K562 (cell line): Measurements from ENCODE around the gene UTS2R. TPM values are rescaled to one million over a fixed set of nuclear protein-coding genes. Genes with fewer than 3 reads are reported as not detected.
A peak's percentile ranks its signal among the peaks of the same experiment; 100 is the strongest.

Experiments
- ATF3 ChIP-seq, 2 experiments: fragments of 450-650 bp in 1 of 2; sonication (generic) in 1 of 2; formaldehyde crosslinking in 1 of 2; IDR thresholded peaks in 1 of 2; conservative IDR thresholded peaks in 1 of 2; 2 replicates each; pipeline versions ENCODE4 v1.6.1 to v1.8.1; 2016 to 2023; ENCODE audit warnings: mild to moderate bottlenecking in 2 of 2, moderate library complexity in 2 of 2, inconsistent platforms in 1 of 2, missing genetic modification reagents in 1 of 2
- CBX5 ChIP-seq: IDR thresholded peaks from 2 replicates; pipeline ENCODE4 v1.6.1; 2014; ENCODE audit warnings: low read depth, borderline replicate concordance
- CCAR2 ChIP-seq: fragments of 200-400 bp; formaldehyde crosslinking; IDR thresholded peaks from 2 replicates; pipeline ENCODE4 v1.6.1; 2017; ENCODE audit warnings: mild to moderate bottlenecking, low read depth, low read length
- HMGXB4 ChIP-seq: sonication (generic); formaldehyde crosslinking; IDR thresholded peaks from 2 replicates; pipeline ENCODE4 v1.8.1; 2023; ENCODE audit warnings: mild to moderate bottlenecking, missing genetic modification reagents
- HNRNPH1 ChIP-seq: fragments of 200-400 bp; formaldehyde crosslinking; optimal IDR thresholded peaks from 2 replicates; pipeline ENCODE3; 2017; ENCODE audit warnings: low read depth, mild to moderate bottlenecking, low read length, moderate library complexity
- HNRNPLL ChIP-seq: fragments of 200-400 bp; formaldehyde crosslinking; IDR thresholded peaks from 2 replicates; pipeline ENCODE4 v1.6.1; 2017; ENCODE audit warnings: low read length, low read depth, mild to moderate bottlenecking; ENCODE audit not compliant: poor library complexity, severe bottlenecking
- MEIS2 ChIP-seq: fragments of 450-650 bp; IDR thresholded peaks from 2 replicates; pipeline ENCODE4 v1.6.1; 2014; ENCODE audit warnings: mild to moderate bottlenecking; ENCODE audit not compliant: partially characterized antibody
- MLX ChIP-seq, 2 experiments: fragments of 450-650 bp in 1 of 2; sonication (generic) in 1 of 2; formaldehyde crosslinking; conservative IDR thresholded peaks; 2 replicates each; pipeline versions ENCODE4 v1.4.0 to v1.8.1; 2020 to 2022; ENCODE audit warnings: mild to moderate bottlenecking in 1 of 2, missing genetic modification reagents in 1 of 2
- NR2C1 ChIP-seq, 2 experiments: fragments of 450-650 bp; IDR thresholded peaks; 2 replicates each; pipeline ENCODE4 v1.6.1; 2017; ENCODE audit warnings: mild to moderate bottlenecking in 2 of 2, antibody characterized with exemption in 1 of 2, inconsistent platforms in 1 of 2, missing compliant biosample characterization in 1 of 2, missing genetic modification characterization in 1 of 2
- RAD21 ChIP-seq, 2 experiments: fragments of 250-450 bp in 1 of 2; fragments of 450-650 bp in 1 of 2; sonication (Bioruptor Pico) in 1 of 2; formaldehyde crosslinking in 1 of 2; IDR thresholded peaks in 1 of 2; conservative IDR thresholded peaks in 1 of 2; 2 replicates each; pipeline versions ENCODE4 v1.4.0 to v1.8.0; 2020 to 2022; ENCODE audit warnings: mild to moderate bottlenecking in 2 of 2, moderate library complexity in 1 of 2
- RB1 ChIP-seq: fragments of 450-650 bp; IDR thresholded peaks from 2 replicates; pipeline ENCODE4 v1.6.1; 2017; ENCODE audit warnings: low read depth, mild to moderate bottlenecking
- RBM15 ChIP-seq: fragments of 200-400 bp; formaldehyde crosslinking; IDR thresholded peaks from 2 replicates; pipeline ENCODE4 v1.6.1; 2018; ENCODE audit warnings: mild to moderate bottlenecking, low read length, moderate library complexity; ENCODE audit not compliant: insufficient read depth
- SAFB ChIP-seq: fragments of 200-400 bp; formaldehyde crosslinking; IDR thresholded peaks from 2 replicates; pipeline ENCODE4 v1.6.1; 2017; ENCODE audit warnings: low read depth, low read length, borderline replicate concordance
- TGIF2 ChIP-seq: sonication (generic); formaldehyde crosslinking; IDR thresholded peaks from 2 replicates; pipeline ENCODE4 v1.8.1; 2022; ENCODE audit warnings: mild to moderate bottlenecking, missing genetic modification reagents, moderate library complexity
- THRB ChIP-seq: fragments of 450-650 bp; formaldehyde crosslinking; conservative IDR thresholded peaks from 2 replicates; pipeline ENCODE4 v1.4.0; 2022; ENCODE audit warnings: mild to moderate bottlenecking, missing genetic modification characterization
- ZEB2 ChIP-seq: fragments of 450-650 bp; IDR thresholded peaks from 2 replicates; pipeline ENCODE4 v1.6.1; 2016
- ZKSCAN3 ChIP-seq: fragments of 250-450 bp; sonication (Bioruptor Pico); IDR thresholded peaks from 2 replicates; pipeline ENCODE4 v1.4.0; 2020
- ZNF184 ChIP-seq: sonication (generic); formaldehyde crosslinking; IDR thresholded peaks from 2 replicates; pipeline ENCODE4 v1.5.0; 2020; ENCODE audit warnings: missing genetic modification reagents
- ZNF347 ChIP-seq: fragments of 450-650 bp; formaldehyde crosslinking; IDR thresholded peaks from 2 replicates; pipeline ENCODE4 v1.4.0; 2020; ENCODE audit warnings: low read depth, mild to moderate bottlenecking, moderate library complexity
- ZNF707 ChIP-seq: fragments of 250-450 bp; sonication (Bioruptor Pico); conservative IDR thresholded peaks from 2 replicates; pipeline ENCODE4 v1.8.0; 2022; ENCODE audit warnings: inconsistent platforms, mild to moderate bottlenecking, moderate library complexity
- polyA plus RNA-seq, 8 experiments: library from polyadenylated mRNA; depleted of rRNA in 4 of 8; stranded (reverse) in 5 of 8; unstranded in 3 of 8; fragments of >200 nt; fragmentation: Nextera tagmentation in 2 of 8; fragmentation: Illumina TruSeq in 1 of 8; extraction: Ambion mirVana in 2 of 8; extraction: Trizol in 1 of 8; gene quantifications; 2 replicates each; pipeline versions ENCODE4 v1.2.1 to v1.2.3, GENCODE V29; 2011 to 2014; ENCODE audit warnings: inconsistent platforms in 1 of 8, missing spikeins in 1 of 8
- total RNA-seq, 7 experiments: library from RNA; depleted of rRNA in 6 of 7; stranded (reverse); fragments of >200 nt in 6 of 7; fragmentation: Illumina TruSeq in 2 of 7; extraction: Trizol in 2 of 7; gene quantifications; 2 replicates each; pipeline versions ENCODE4 v1.2.1 to v1.2.3, GENCODE V29; 2011 to 2021; ENCODE audit warnings: low replicate concordance in 1 of 7

UTS2R gene
- total and polyA plus RNA-seq, 9 of the 15 experiments (the other 6 are each of a cell fraction or from before 2014, with no cell fraction given): 0.22 TPM; not detected in 8

- TF ChIP-seq TGIF2 (CRISPR knock-in tag) (no peak), RBM15 (no peak), RAD21 (CRISPR knock-in tag; conservative IDR thresholded peaks at IDR 0.05 in 1 of 2, IDR thresholded peaks at IDR 0.05 in 1 of 2) (no peak), ATF3 (IDR thresholded peaks at IDR 0.05) (no peak), ATF3 (CRISPR knock-in tag; conservative IDR thresholded peaks at IDR 0.05) (no peak), ZNF184 (CRISPR knock-in tag) (no peak), MEIS2 (no peak), MLX (CRISPR knock-in tag; conservative IDR thresholded peaks at IDR 0.05) (no peak), SAFB (no peak), CBX5 (no peak), THRB (CRISPR knock-in tag) (no peak), ZEB2 (no peak), CCAR2 (no peak), HNRNPH1 (no peak), HNRNPLL (no peak), ZNF347 (0 out of 2 replicates have a peak, but pooled peaks have one; percentile 24), NR2C1 (IDR thresholded peaks at IDR 0.05) (no peak), NR2C1 (tag; IDR thresholded peaks at IDR 0.05) (peak; percentile 52; the same call in 1 of the 2 replicates), ZNF707 (CRISPR knock-in tag) (no peak; the same call in 1 of the 2 replicates), HMGXB4 (CRISPR knock-in tag) (no peak), RB1 (no peak), ZKSCAN3 (CRISPR knock-in tag) (no peak)
Measured at GRCh38 chr17:82346342-82347300, 24.9 kb upstream of the UTS2R start (continued).
